GM21528 (cell line): ENCODE results near the gene DPY19L1.
"Not testable (repeated sequence)": the region's sequence is repeated elsewhere in the genome, so short reads cannot be mapped to it uniquely, and the experiment has no call there.

ENCODE experiments used
- ATAC-seq: cut with Tn5 transposase; IDR thresholded peaks from one replicate; pipeline ENCODE4 v1.9.1; 2021; ENCODE audit warnings: mild to moderate bottlenecking, moderate library complexity; ENCODE audit not compliant: unreplicated experiment, low FRiP score

DPY19L1 gene

DNA sequence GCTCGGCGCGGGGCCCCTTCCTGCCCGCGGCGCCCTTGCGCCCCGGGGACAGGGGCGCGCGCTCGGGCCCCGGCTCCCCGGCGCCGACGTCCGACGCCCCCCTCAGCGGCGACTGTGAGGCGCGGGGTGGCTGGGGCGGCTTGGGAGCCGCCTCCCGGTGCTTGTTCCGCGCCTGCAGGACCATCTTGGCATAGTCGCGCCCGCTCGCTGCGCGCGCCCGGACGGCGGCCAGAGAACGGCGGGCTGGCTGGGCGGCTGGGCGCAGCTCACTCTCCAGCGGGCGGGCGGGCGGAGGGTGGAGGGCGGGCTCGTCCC, at the start of gene DPY19L1:
TSS of gene DPY19L1 (minus strand) at position 275 of the 315 bp plus-strand sequence. CDS start at position 184, 91 bp downstream.
- peak; percentile 25 for ATAC-seq

- ATAC-seq = not testable (repeated sequence)
Measured at GRCh38 chr7:35079517-35079916, 42.2 kb upstream of the DPY19L1 start.

GRCh38 chr7:35074008-35074407, 36.7 kb upstream of the DPY19L1 start:
- not testable (repeated sequence) for ATAC-seq

- not testable (repeated sequence) for ATAC-seq
Measured at GRCh38 chr7:35072950-35073827, 35.9 kb upstream of the DPY19L1 start.

- ATAC-seq = not testable (repeated sequence)
Measured at GRCh38 chr7:35069084-35069483, 31.8 kb upstream of the DPY19L1 start.

DNA sequence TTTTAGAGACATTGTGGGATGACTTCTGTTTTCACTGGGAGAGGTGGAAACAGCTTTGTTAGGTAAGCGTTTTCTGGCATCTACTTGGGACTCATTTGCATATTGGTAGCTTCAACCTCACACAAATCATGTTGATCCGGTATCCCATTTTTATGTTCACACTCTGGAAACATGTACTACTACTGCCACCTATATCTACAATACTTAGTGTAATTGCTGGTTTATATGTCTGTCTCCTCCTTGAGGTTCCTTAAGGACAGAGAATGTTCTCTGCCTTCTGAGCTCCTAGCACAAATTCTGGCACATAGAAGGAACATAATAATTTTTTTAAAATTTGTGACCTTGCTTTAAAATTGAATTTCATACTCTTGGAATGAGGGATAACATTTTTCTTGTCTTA, 28.1 kb upstream of the DPY19L1 start:
- not testable (repeated sequence) for ATAC-seq

DNA sequence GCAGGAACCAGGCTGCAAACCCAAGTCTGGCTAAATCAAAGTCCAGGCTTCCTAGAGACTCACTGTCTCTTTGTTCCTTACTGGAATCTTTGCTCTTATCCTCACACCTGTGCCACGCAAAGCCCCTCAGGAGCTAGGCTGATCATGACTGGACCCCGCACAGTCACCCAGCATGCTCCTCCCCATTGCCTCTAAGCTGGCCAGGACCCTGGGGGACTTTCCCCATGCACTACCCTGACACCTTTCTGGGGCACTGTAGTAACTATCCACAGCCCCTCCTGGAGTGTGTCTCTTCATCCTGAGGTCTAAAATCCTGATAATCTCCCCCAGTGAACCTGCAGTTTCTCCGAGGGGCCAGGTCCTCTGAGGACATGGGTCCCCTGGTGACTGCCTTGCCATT, 21.3 kb upstream of the DPY19L1 start:
- not testable (repeated sequence) for ATAC-seq

DNA sequence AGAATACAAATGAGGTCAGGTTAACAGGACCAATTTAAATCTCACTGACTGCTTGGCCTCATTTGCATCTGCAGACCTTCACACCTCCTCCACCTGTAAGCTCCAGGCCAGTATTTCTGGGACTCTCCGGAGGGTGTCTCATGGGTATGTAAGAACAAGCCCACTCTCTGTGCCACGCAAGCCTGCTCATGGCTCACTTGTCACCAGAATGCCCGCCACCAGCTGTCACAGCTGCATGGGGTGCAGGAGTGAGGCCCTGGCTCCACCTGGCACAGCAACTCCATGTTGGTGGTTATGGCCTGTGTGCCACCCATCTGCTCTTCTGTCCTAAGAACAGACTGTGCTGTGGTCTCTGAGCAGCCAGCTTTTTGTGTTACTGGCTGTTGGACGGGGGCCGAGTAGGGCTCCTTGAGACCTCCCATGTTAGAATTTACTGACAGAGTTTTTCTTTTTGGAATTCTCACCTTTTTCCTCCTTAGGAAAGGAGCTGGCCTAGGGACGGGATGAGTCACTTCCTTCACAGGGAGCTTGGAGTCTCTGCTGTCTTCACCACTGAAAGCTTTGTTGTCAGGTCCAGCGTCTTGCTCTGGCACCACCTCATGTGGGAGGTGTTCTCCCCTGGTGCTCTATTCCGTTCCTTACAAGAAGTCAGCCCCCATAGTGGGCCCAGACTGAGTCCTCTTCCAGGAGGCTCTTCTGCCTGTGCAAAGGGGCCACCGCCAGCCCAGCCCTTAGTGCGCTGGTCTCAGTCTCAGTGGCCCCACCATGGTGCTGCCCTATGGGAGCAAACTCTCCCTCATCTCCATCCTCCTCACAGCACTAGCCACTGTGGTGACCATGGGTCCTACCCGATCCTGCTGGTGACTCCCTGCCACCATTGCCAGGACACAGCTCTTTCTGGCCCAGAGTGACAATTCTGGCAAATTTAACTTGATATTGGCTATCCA, 20.5 kb upstream of the DPY19L1 start:
- ATAC-seq = not testable (repeated sequence)

DNA sequence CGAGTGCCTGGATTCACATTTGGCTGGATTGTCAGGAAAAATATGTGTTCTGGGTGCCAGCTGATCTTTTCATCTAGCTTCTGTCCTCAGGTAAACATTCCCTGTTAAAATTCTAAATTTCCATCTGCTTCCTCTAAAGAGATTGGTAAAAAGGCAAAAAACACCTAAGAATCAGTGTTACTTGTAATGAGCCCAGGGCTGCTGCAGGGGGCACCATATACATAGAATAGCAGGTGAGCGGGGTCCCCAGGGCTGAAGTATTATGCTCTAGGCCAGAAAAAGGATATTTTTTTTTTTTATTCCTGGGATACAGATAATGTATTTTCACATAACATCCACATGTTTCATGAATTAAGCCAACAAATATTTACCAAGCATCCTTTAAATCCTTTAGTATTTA, 18.4 kb upstream of the DPY19L1 start:
- ATAC-seq = peak; percentile 54

DNA sequence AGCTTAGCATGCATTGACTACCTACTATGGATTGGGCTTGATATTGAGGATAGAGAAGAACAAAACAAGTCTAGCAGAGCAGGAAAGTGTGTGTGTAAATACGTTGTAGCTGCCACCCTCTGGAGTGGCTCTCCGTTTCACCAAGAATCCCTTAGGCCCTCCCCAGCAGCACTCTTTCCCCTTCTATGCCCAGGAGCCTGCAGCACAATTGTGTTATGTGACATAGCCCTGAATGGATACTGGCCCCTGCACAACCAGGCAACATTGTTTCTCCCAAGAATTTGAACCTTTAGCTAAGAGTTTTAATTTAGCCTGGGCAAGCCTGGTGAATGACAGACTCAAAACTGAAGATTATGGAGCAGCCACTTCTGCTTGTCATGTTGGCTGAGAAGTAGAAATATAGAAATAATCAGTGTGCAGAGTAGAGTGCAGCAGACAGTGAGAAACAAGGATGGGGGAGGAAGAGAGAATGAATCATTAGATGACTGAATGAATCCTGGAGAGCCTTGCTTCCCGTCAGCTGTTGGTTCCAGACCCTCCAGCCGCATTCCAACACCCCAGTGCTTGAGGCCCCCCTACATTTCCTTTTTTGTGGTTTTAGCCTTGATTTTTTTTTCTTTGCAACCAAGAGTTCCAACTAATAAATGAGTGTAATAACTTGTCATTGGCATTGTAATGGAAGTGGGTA, 16.3 kb upstream of the DPY19L1 start:
- not testable (repeated sequence) for ATAC-seq

DNA sequence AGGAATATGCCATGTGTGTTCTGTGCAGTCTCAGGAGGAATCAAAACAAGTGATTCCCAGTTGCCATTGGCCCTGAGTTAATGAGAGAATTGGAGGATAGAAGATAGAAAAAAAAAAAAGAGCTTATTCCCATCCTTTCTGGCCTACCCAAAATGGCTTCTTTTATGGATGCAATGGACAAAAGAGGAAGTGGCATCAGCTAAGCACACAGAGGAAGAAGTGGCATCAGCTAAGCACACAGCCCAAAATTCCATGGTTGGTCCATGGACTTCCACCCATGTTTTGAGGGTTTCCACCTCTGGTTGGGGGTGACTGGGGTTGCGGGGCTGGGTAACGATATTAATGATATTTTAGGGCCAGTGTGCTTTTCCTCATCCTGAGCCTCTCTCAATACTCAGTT, 11.1 kb upstream of the DPY19L1 start:
- not testable (repeated sequence) for ATAC-seq

DNA sequence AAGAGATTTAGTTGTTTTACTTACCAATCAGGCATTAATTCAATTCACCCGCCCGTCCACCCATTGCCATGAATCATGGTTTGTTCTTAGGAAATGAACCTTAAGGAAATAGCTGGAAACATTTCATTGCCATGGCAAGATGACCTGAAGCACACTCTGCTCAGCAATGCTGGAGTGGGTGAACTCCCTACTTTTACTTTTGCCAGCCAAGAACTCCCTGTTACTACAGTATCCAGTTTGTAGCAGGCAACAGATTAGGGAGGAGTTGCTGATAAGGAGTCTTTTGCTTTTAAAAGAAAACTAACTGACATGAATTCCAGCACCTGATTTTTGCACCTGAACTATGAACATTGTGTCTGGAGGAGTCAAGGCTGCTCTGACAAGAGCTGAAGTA, 10.6 kb upstream of the DPY19L1 start:
- not testable (repeated sequence) for ATAC-seq

GRCh38 chr7:35047263-35047911, 10.1 kb upstream of the DPY19L1 start:
- ATAC-seq = not testable (repeated sequence)

DNA sequence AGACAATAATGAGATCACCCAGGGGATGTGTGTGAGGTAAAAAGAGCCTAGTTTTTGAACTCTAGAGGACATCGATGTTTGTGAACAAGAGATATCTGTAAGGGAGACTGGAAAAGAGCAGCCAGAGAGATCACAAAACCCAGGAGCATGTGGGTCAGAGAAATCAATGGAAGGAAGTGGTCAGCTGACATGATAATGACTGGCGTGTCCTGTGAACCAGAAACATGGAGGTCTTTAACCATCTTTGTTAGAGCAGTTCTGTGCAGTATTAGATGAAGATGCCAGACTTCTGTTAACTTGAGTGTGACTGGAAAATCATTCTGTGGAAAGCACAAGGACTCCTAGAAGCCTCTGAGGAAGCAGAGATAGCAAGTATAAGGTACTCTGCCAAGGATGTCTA, 6.0 kb upstream of the DPY19L1 start:
- not testable (repeated sequence) for ATAC-seq

- ATAC-seq = no peak
Measured at GRCh38 chr7:35040906-35041305, 3.6 kb upstream of the DPY19L1 start.

DNA sequence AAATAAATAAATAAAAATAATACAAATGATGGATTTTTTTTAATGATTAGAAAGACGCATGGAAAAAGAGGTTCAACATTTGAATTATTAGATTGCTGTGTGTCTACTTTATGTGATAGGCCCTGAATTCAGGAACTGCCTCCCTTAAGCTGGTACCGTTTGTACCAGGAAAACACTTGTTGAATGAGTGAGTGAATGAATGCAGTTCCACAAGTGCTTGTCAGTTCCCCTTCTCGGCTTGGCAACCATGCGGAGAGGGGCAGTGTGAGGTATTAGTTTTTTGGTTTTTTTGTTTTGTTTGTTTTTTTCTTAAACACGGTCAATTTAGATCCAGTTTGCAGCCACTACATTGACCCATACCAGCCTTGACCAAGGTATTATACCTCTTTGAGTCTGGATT, 2.1 kb upstream of the DPY19L1 start:
- no peak for ATAC-seq

GRCh38 chr7:35038354-35038753, 1.1 kb upstream of the DPY19L1 start:
- no peak for ATAC-seq

- peak; percentile 84 for ATAC-seq
Measured at GRCh38 chr7:35037526-35038341, 449 bp upstream of the DPY19L1 start.
